NT2/D1 (cell line): ENCODE data around the gene KLK5.

ENCODE experiments used
- SUZ12 ChIP-seq: IDR thresholded peaks from 2 replicates; pipeline ENCODE4 v1.6.1; 2011; ENCODE audit not compliant: insufficient read length, insufficient read depth; ENCODE audit errors: extremely low read depth
- YY1 ChIP-seq: IDR thresholded peaks from 2 replicates; pipeline ENCODE4 v1.6.1; 2011; ENCODE audit not compliant: insufficient read length, insufficient read depth
- ZNF274 ChIP-seq: IDR thresholded peaks from 2 replicates; pipeline ENCODE4 v1.6.1; 2011; ENCODE audit warnings: mild to moderate bottlenecking, low read depth, low read length

- TF ChIP-seq YY1, result no peak
- no peak for TF ChIP-seq SUZ12
- no peak for TF ChIP-seq ZNF274
Observed at GRCh38 chr19:50981587-50982146, 28.8 kb upstream of the KLK5 start.
